Stimulated activated CD4-positive, alpha-beta T cell treated with anti-CD3 and anti-CD28 coated beads, Interleukin-12 subunit alpha, Interleukin-12 subunit beta, amount 100 ng/mL, for 24 hours (primary cell): Measurements from ENCODE around the gene RHOXF2.

Source experiments
- DNase-seq, 2 experiments: peaks; one replicate each; pipeline ENCODE4 v3.0.0-alpha.2; 2020; ENCODE audit warnings: low read depth in 2 of 2

RHOXF2 gene

GRCh38 chrX:120200851-120201250 lies 42.4 kb downstream of the RHOXF2 start:
- DNase-seq = no peak

GRCh38 chrX:120205816-120206753 lies 47.7 kb downstream of the RHOXF2 start:
- no peak for DNase-seq

GRCh38 chrX:120207009-120207605 lies 48.7 kb downstream of the RHOXF2 start:
- DNase-seq = no peak

- DNase-seq = peak; percentile 1 to 43
These were observed 55.2 kb downstream of the RHOXF2 start for GRCh38 chrX:120213438-120214265.
